Colonic mucosa (tissue), 4 donors: Measurements from ENCODE around the gene ADGRG7. TPM values are rescaled to one million over a fixed set of nuclear protein-coding genes. Genes with fewer than 3 reads are reported as not detected.

Experiments
- DNase-seq: peaks from one replicate; pipeline ENCODE4 v3.0.0-alpha.2; 2020
- H3K27ac ChIP-seq: fragments of 200-600 bp; one replicate; pipeline ENCODE4 v1.8.0; 2021
- H3K27me3 ChIP-seq: fragments of 200-600 bp; one replicate; pipeline ENCODE4 v1.8.0; 2021
- H3K36me3 ChIP-seq: fragments of 200-600 bp; one replicate; pipeline ENCODE4 v1.8.0; 2021
- H3K4me1 ChIP-seq: fragments of 200-600 bp; one replicate; pipeline ENCODE4 v1.8.0; 2021; ENCODE audit warnings: mild to moderate bottlenecking
- H3K4me3 ChIP-seq: fragments of 200-600 bp; one replicate; pipeline ENCODE4 v1.8.0; 2021
- H3K9ac ChIP-seq, 2 donors: one replicate each; pipeline ENCODE4 v1.7.0; 2013; ENCODE audit warnings: control low read depth in 2 of 2, low read depth in 2 of 2, low read length in 2 of 2
- H3K9me3 ChIP-seq: fragments of 200-600 bp; one replicate; pipeline ENCODE4 v1.8.0; 2021
- CTCF ChIP-seq: fragments of 200-600 bp; IDR thresholded peaks from one replicate; pipeline ENCODE4 v1.8.0; 2022; ENCODE audit warnings: antibody characterized with exemption, mild to moderate bottlenecking
- intact Hi-C: fragments of 100-400 bp; cut with DNase I; formaldehyde crosslinking; loops from one replicate; pipeline ENCODE4 v1.14.1; 2022
- total RNA-seq, 2 donors: library from RNA; stranded (reverse); fragmentation: NEBNext Ultra II Directional in 1 of 2; extraction: Animal tissue kit (Norgen Biotek cat#: 25700) in 1 of 2; gene quantifications; one replicate each; pipeline ENCODE4 v1.2.1, GENCODE V29; 2021
- donor health status: healthy.
- donor health status: DM: no; HTN: no; CAD: no.
- donor health status: DM: no; HTN: no; CAD: no.

ADGRG7 gene
- total RNA-seq, 2 donors from 2014 or later = 3.2 to 13.4 TPM

GRCh38 chr3:100588251-100588650 lies 21.1 kb upstream of the ADGRG7 start:
- H3K4me1 ChIP-seq = no peaks in the 10 kb centered on the region
- intact Hi-C loops = loop anchor here (10.0 kb wide), 1 partner anchor 763 kb away; no protein-coding TSS in a partner anchor
- no peak for TF ChIP-seq CTCF
- no peak overlapping the region for H3K9ac ChIP-seq
- no peak overlapping the region for H3K27ac ChIP-seq
- no peaks in the 10 kb centered on the region for H3K9me3 ChIP-seq
- no peak for DNase-seq
- H3K4me3 ChIP-seq = no peak overlapping the region
- H3K36me3 ChIP-seq = no peaks in the 10 kb centered on the region
- no peaks in the 10 kb centered on the region for H3K27me3 ChIP-seq

- Histone ChIP-seq H3K9ac (no peak overlapping the region), H3K4me1 (no peaks in the 10 kb centered on the region), H3K27me3 (no peaks in the 10 kb centered on the region), H3K27ac (no peak overlapping the region), H3K4me3 (no peak overlapping the region), H3K9me3 (no peaks in the 10 kb centered on the region), H3K36me3 (no peaks in the 10 kb centered on the region)
- peak; percentile 82 for TF ChIP-seq CTCF
- intact Hi-C loops = no loop called here
- DNase-seq = peak; percentile 80
Observed at GRCh38 chr3:100590114-100590839, 19.1 kb upstream of the ADGRG7 start.

- no peaks in the 10 kb centered on the region for H3K9me3 ChIP-seq
- H3K4me3 ChIP-seq = no peak overlapping the region
- TF ChIP-seq CTCF = no peak
- H3K4me1 ChIP-seq = no peaks in the 10 kb centered on the region
- no peak overlapping the region for H3K27ac ChIP-seq
- intact Hi-C loops = no loop called here
- no peaks in the 10 kb centered on the region for H3K36me3 ChIP-seq
- H3K27me3 ChIP-seq = no peaks in the 10 kb centered on the region
- H3K9ac ChIP-seq = no peak overlapping the region
- DNase-seq = no peak
Observed at GRCh38 chr3:100590840-100591147, 18.6 kb upstream of the ADGRG7 start.

GRCh38 chr3:100591411-100591810 lies 18.0 kb upstream of the ADGRG7 start:
- H3K9ac ChIP-seq = no peak overlapping the region
- intact Hi-C loops = no loop called here

GRCh38 chr3:100600181-100601042 lies 9.0 kb upstream of the ADGRG7 start:
- Histone ChIP-seq H3K27ac (no peak overlapping the region), H3K36me3 (no peaks in the 10 kb centered on the region), H3K9ac (no peak overlapping the region), H3K27me3 (no peaks in the 10 kb centered on the region), H3K4me1 (no peaks in the 10 kb centered on the region), H3K9me3 (no peaks in the 10 kb centered on the region), H3K4me3 (no peak overlapping the region)
- intact Hi-C loops = no loop called here
- TF ChIP-seq CTCF = no peak
- no peak for DNase-seq

More at GRCh38 chr3:100591411-100591810, 18.0 kb upstream of the ADGRG7 start:
- Histone ChIP-seq H3K27me3 (no peaks in the 10 kb centered on the region), H3K36me3 (no peaks in the 10 kb centered on the region), H3K4me1 (no peaks in the 10 kb centered on the region), H3K27ac (no peak overlapping the region), H3K4me3 (no peak overlapping the region), H3K9me3 (no peaks in the 10 kb centered on the region)
- TF ChIP-seq CTCF = no peak
- peak; percentile 40 for DNase-seq
